Measurements from ENCODE around the gene CACNA1B.

DNA sequence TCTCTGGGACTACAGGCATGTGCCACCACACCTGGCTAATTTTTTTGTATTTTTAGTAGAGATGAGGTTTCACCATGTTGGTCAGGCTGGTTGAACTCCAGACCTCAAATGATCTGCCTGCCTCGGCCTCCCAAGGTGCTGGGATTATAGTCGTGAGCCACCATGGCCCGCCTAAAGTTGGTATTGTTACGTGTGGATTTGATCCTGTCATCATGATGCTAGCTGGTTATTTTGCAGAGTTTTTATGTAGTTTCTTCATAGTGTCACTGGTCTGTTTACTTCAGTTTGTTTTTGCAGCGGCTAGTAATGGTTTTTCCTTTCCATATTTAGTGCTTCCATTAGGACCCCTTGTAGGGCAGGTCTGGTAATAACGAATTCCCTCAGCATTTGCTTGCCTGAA, 85.9 kb downstream of the CACNA1B start:
- TF ChIP-seq ZNF274 (IDR thresholded peaks at IDR 0.05; ENCODE audit: low read depth, low read length) (no peak), YY1 (IDR thresholded peaks at IDR 0.05; ENCODE audit: insufficient read depth, insufficient read length) (no peak), SUZ12 (IDR thresholded peaks at IDR 0.05; ENCODE audit: extremely low read depth, insufficient read depth, insufficient read length) (no peak)
